Liver (tissue), 9 donors: ENCODE results near the gene KMT2A. TPM values are rescaled to one million over a fixed set of nuclear protein-coding genes. Genes with fewer than 3 reads are reported as not detected.

Experiments used
- DNase-seq: peaks from one replicate; pipeline ENCODE4 v3.0.0-alpha.2; 2017; ENCODE audit warnings: low spot score
- H3K27ac ChIP-seq, 2 donors: one replicate each; pipeline ENCODE4 v1.7.0; 2013; ENCODE audit warnings: inconsistent platforms in 2 of 2, low read length in 2 of 2, control low read depth in 1 of 2, low read depth in 1 of 2, mild to moderate bottlenecking in 1 of 2
- H3K27me3 ChIP-seq, 4 donors: one replicate each; pipeline versions ENCODE4 v1.6.1 to v1.7.0; 2013; ENCODE audit warnings: low read length in 3 of 4, inconsistent platforms in 1 of 4, mild to moderate bottlenecking in 1 of 4, moderate library complexity in 1 of 4; ENCODE audit not compliant: control insufficient read depth in 4 of 4, insufficient read depth in 4 of 4
- H3K36me3 ChIP-seq, 4 donors: one replicate each; pipeline versions ENCODE4 v1.6.1 to v1.7.0; 2013; ENCODE audit warnings: low read length in 3 of 4, mild to moderate bottlenecking in 3 of 4, low read depth in 1 of 4, moderate library complexity in 1 of 4; ENCODE audit not compliant: control insufficient read depth in 4 of 4, insufficient read depth in 3 of 4
- H3K4me1 ChIP-seq, 4 donors: one replicate each; pipeline versions ENCODE4 v1.6.1 to v1.7.0; 2013; ENCODE audit warnings: low read length in 3 of 4, mild to moderate bottlenecking in 3 of 4, moderate library complexity in 1 of 4; ENCODE audit not compliant: control insufficient read depth in 4 of 4, insufficient read depth in 4 of 4
- H3K4me3 ChIP-seq, 3 donors: one replicate each; pipeline versions ENCODE4 v1.6.1 to v1.7.0; 2013; ENCODE audit warnings: low read length in 3 of 3, control low read depth in 1 of 3, low read depth in 1 of 3, mild to moderate bottlenecking in 1 of 3
- H3K9ac ChIP-seq, 2 donors: one replicate each; pipeline ENCODE4 v1.7.0; 2013; ENCODE audit warnings: low read length in 2 of 2, mild to moderate bottlenecking in 2 of 2, moderate library complexity in 2 of 2, control low read depth in 1 of 2, low read depth in 1 of 2
- H3K9me3 ChIP-seq, 4 donors: one replicate each; pipeline versions ENCODE4 v1.6.1 to v1.7.0; 2013; ENCODE audit warnings: low read length in 3 of 4; ENCODE audit not compliant: control insufficient read depth in 4 of 4
- CTCF ChIP-seq: fragments of 150-350 bp; IDR thresholded peaks from 2 replicates; pipeline ENCODE4 v1.5.1; 2017; ENCODE audit warnings: improper control_type of control experiment, low read depth, low read length; ENCODE audit not compliant: missing input control
- EGR1 ChIP-seq, 2 donors: IDR thresholded peaks; 2 replicates each; pipeline ENCODE4 v1.6.1; 2016 to 2018; ENCODE audit warnings: antibody characterized with exemption in 2 of 2, low read depth in 2 of 2
- FOXA1 ChIP-seq: IDR thresholded peaks from 2 replicates; pipeline ENCODE4 v1.6.1; 2016; ENCODE audit warnings: antibody characterized with exemption
- FOXA2 ChIP-seq: IDR thresholded peaks from 2 replicates; pipeline ENCODE4 v1.6.1; 2016; ENCODE audit warnings: antibody characterized with exemption
- GABPA ChIP-seq, 2 donors: IDR thresholded peaks in 1 of 2; conservative IDR thresholded peaks in 1 of 2; 2 replicates each; pipeline ENCODE4 v1.6.1; 2016; ENCODE audit warnings: antibody characterized with exemption in 2 of 2, mild to moderate bottlenecking in 1 of 2, moderate library complexity in 1 of 2
- HNF4G ChIP-seq: IDR thresholded peaks from 2 replicates; pipeline ENCODE4 v1.6.1; 2016; ENCODE audit warnings: antibody characterized with exemption
- RAD21 ChIP-seq, 2 donors: IDR thresholded peaks; 2 replicates each; pipeline ENCODE4 v1.6.1; 2016; ENCODE audit warnings: antibody characterized with exemption in 2 of 2, mild to moderate bottlenecking in 2 of 2
- SP1 ChIP-seq: IDR thresholded peaks from 2 replicates; pipeline ENCODE4 v1.6.1; 2018; ENCODE audit warnings: antibody characterized with exemption, mild to moderate bottlenecking
- WGBS: extraction: QIAGEN DNeasy Blood & Tissue Kit; methylation state at CpG from one replicate; pipeline ENCODE4 v1.1.7; 2013; 5-methylcytosine and 5-hydroxymethylcytosine counted together
- polyA plus RNA-seq, 2 donors: library from polyadenylated mRNA; stranded (reverse) in 1 of 2; unstranded in 1 of 2; fragments of 200-250 nt in 1 of 2; fragments of >200 nt in 1 of 2; fragmentation: Nextera tagmentation in 1 of 2; extraction: Ambion mirVana in 1 of 2; gene quantifications; one replicate each; pipeline versions ENCODE4 v1.2.1 to v1.2.3, GENCODE V29; 2013 to 2015
- total RNA-seq, 2 donors: library from RNA; depleted of rRNA; stranded (reverse); fragments of >200 nt; gene quantifications; one replicate each; pipeline ENCODE4 v1.2.3, GENCODE V29; 2014
- TF ChIP-seq, protein P1 (sequence below): IDR thresholded peaks from 2 replicates; pipeline ENCODE4 v1.6.1; 2016; ENCODE audit warnings: antibody characterized with exemption
- donor health status: healthy.
- donor health status: healthy.
- donor health status: healthy.
- donor health status: healthy.
- donor health status: healthy.

KMT2A gene
- total and polyA plus RNA-seq, 4 donors: 4.3 to 27.9 (median 12.9) TPM

GRCh38 chr11:118491041-118491440, 54.7 kb downstream of the KMT2A start:
- Histone ChIP-seq H3K4me1 (no peaks in the 10 kb centered on the region), H3K9me3 (no peaks in the 10 kb centered on the region), H3K36me3 (peaks cover 5 to 63% (median 48%) of the 10 kb centered on the region in 4 donors), H3K9ac (no peak overlapping the region), H3K4me3 (no peak overlapping the region), H3K27ac (no peak overlapping the region), H3K27me3 (no peaks in the 10 kb centered on the region)
- no peak for DNase-seq
- WGBS: 69% methylated on average over 4 of the region's 4 CpGs
- TF ChIP-seq, protein P1, sequence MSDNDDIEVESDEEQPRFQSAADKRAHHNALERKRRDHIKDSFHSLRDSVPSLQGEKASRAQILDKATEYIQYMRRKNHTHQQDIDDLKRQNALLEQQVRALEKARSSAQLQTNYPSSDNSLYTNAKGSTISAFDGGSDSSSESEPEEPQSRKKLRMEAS: no peak
- TF ChIP-seq HNF4G (no peak), GABPA (IDR thresholded peaks at IDR 0.05 in 1 of 2, conservative IDR thresholded peaks at IDR 0.05 in 1 of 2) (no peak), FOXA1 (no peak), SP1 (no peak), RAD21 (IDR thresholded peaks at IDR 0.05) (no peak)

- no peaks in the 10 kb centered on the region for H3K4me1 ChIP-seq
- H3K9me3 ChIP-seq: no peaks in the 10 kb centered on the region
- WGBS: 90% methylated on average over 4 of the region's 4 CpGs
- DNase-seq: no peak
- no peak for TF ChIP-seq EGR1 (IDR thresholded peaks at IDR 0.05; ENCODE audit: low read depth in 2 of 2)
- H3K4me3 ChIP-seq: no peak overlapping the region
- peaks cover 19 to 87% (median 65%) of the 10 kb centered on the region in 4 donors for H3K36me3 ChIP-seq
- H3K27me3 ChIP-seq: no peaks in the 10 kb centered on the region
- H3K27ac ChIP-seq: no peak overlapping the region
- H3K9ac ChIP-seq: no peak overlapping the region
Measured at GRCh38 chr11:118497831-118498230, 61.5 kb downstream of the KMT2A start.

DNA sequence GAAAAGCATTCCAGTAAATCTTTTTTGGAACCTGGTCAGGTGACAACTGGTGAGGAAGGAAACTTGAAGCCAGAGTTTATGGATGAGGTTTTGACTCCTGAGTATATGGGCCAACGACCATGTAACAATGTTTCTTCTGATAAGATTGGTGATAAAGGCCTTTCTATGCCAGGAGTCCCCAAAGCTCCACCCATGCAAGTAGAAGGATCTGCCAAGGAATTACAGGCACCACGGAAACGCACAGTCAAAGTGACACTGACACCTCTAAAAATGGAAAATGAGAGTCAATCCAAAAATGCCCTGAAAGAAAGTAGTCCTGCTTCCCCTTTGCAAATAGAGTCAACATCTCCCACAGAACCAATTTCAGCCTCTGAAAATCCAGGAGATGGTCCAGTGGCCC, 66.9 kb downstream of the KMT2A start:
- TF ChIP-seq SP1: no peak
- Histone ChIP-seq H3K27ac (no peak overlapping the region), H3K4me3 (no peak overlapping the region), H3K9me3 (no peaks in the 10 kb centered on the region), H3K27me3 (no peaks in the 10 kb centered on the region), H3K9ac (no peak overlapping the region), H3K4me1 (no peaks in the 10 kb centered on the region), H3K36me3 (peaks cover 21 to 95% (median 69%) of the 10 kb centered on the region in 4 donors)
- WGBS: 80% methylated on average over 3 of the region's 3 CpGs
- DNase-seq: no peak

GRCh38 chr11:118511601-118512000, 75.3 kb downstream of the KMT2A start:
- no peak for TF ChIP-seq EGR1 (IDR thresholded peaks at IDR 0.05; ENCODE audit: low read depth in 2 of 2)
- TF ChIP-seq CTCF: no peak
- TF ChIP-seq GABPA (IDR thresholded peaks at IDR 0.05 in 1 of 2, conservative IDR thresholded peaks at IDR 0.05 in 1 of 2): no peak
- TF ChIP-seq, protein P1: no peak
- TF ChIP-seq RAD21 (IDR thresholded peaks at IDR 0.05): no peak
- TF ChIP-seq FOXA2: no peak
- peaks cover 9 to 80% (median 62%) of the 10 kb centered on the region in 4 donors for H3K36me3 ChIP-seq

More at GRCh38 chr11:118511601-118512000, 75.3 kb downstream of the KMT2A start:
- H3K4me1 ChIP-seq: no peaks in the 10 kb centered on the region
- H3K4me3 ChIP-seq: no peak overlapping the region
- no peak overlapping the region for H3K9ac ChIP-seq
- no peaks in the 10 kb centered on the region for H3K27me3 ChIP-seq
- no peaks in the 10 kb centered on the region for H3K9me3 ChIP-seq
- DNase-seq: no peak
- 93% methylated on average over 5 of the region's 5 CpGs for WGBS
- no peak overlapping the region for H3K27ac ChIP-seq
